ENCODE data around the gene MAMLD1. TPM values are rescaled to one million over a fixed set of nuclear protein-coding genes. Genes with fewer than 3 reads are reported as not detected.

Gene MAMLD1
- total RNA-seq, 1 donor from 2014 or later: 4.4 TPM

- peaks cover 12% of the 10 kb centered on the region for H3K9me3 Mint-ChIP-seq (ENCODE audit: low read depth)
These were observed 195.3 kb downstream of the MAMLD1 start for GRCh38 chrX:150558424-150558823.

More at GRCh38 chrX:150558424-150558823, 195.3 kb downstream of the MAMLD1 start:
- Mint-ChIP-seq H3K36me3 (ENCODE audit: insufficient read depth) (no peaks in the 10 kb centered on the region), H3K27ac (no peak overlapping the region), H3K27me3 (peaks cover 3% of the 10 kb centered on the region), H3K4me3 (ENCODE audit: low read depth) (no peak overlapping the region), H3K4me1 (ENCODE audit: low read depth) (no peaks in the 10 kb centered on the region)
- TF ChIP-seq CTCF (IDR thresholded peaks at IDR 0.05; ENCODE audit: unreplicated experiment): no peak
- no peak for DNase-seq (ENCODE audit: low spot score, unreplicated experiment)

Other genes with a start within 250 kb of the MAMLD1 start
- gene MTM1, start 205.3 kb downstream of the MAMLD1 start, total RNA-seq: 9.4 and 12.1 TPM in 2 replicates

Measured in progenitor cell of endocrine pancreas (in vitro differentiated cells).